ENCODE measurements around the gene PRKD2. TPM values are rescaled to one million over a fixed set of nuclear protein-coding genes. Genes with fewer than 3 reads are reported as not detected.

The PRKD2 gene
- total RNA-seq, 1 experiment from 2014 or later: 45.1 TPM

DNA sequence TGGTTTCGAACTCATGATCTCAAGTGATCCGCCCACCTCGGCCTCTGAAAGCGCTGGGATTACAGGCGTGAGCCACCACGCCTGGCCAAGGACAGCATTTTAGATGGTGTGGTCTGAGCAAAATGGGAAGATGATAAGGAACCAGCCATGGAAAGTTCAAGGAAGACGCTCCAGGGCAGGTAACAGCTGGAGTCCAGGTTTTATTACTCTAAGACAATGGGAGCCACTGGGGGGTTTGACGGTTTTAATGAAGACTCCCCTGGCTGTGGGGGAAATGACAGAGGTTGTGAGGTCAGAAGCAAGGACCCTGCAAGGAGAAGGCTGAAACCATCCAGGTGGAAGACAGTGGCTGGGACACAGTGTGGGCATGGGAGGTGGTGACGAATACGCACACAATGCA lies 20.9 kb downstream of the PRKD2 start:
- peaks cover 59% of the 10 kb centered on the region for H3K36me3 ChIP-seq (ENCODE audit: insufficient read depth, low read length, poor library complexity, severe bottlenecking)
- no TSS peak for BruUV-seq (replicated peaks)
- intact Hi-C loops (cut with micrococcal nuclease; ENCODE audit: unreplicated experiment): no loop called here

DNA sequence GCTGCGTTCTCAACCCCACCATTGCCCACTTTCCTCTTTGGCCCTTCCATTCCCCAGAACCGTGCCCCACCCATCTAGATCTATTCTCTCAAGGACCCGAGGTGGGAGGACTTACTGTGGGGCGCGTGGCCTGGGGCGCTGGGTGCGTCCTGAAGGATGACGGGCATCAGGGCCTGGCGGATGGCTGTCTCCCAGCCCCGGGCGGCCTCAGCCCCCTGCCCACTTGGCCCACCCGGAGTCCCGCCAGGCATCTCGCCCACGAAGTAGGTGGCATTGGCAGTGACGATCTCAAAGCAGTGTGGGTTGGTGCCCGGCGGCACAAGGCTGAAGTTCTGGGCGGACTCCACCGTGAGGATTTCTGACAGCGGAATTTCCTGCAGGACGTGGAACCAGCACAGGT lies 23.2 kb downstream of the PRKD2 start:
- no peak for TF ChIP-seq EZH2 (IDR thresholded peaks at IDR 0.05; ENCODE audit: borderline replicate concordance, low read depth, low read length, poor library complexity, severe bottlenecking)
- no peak for TF ChIP-seq CTCF (conservative IDR thresholded peaks at IDR 0.05; ENCODE audit: low read depth, low read length)
- no peaks in the 10 kb centered on the region for H3K9me3 ChIP-seq (ENCODE audit: low read depth, low read length, poor library complexity, severe bottlenecking)
- H3K4me1 ChIP-seq (ENCODE audit: insufficient read depth, low read length, poor library complexity, severe bottlenecking): no peaks in the 10 kb centered on the region
- no peak overlapping the region for H3K4me3 ChIP-seq (ENCODE audit: low read depth, low read length, poor library complexity, severe bottlenecking)
- CTCF ChIA-PET: no interaction called here
- POLR2A ChIA-PET (ENCODE audit: low non-redundant PET): no interaction called here
- intact Hi-C loops (cut with micrococcal nuclease; ENCODE audit: unreplicated experiment): no loop called here
- DNase-seq (ENCODE audit: low spot score): no peak
- no TSS peak for BruUV-seq (replicated peaks)
- no peaks in the 10 kb centered on the region for H3K27me3 ChIP-seq (replicated peaks; ENCODE audit: insufficient read depth, low read depth, low read length, poor library complexity)
- H3K36me3 ChIP-seq (ENCODE audit: insufficient read depth, low read length, poor library complexity, severe bottlenecking): peaks cover 60% of the 10 kb centered on the region
- no peak overlapping the region for H3K27ac ChIP-seq (ENCODE audit: low read depth, low read length, poor library complexity, severe bottlenecking)

More for the DNA sequence above, 20.9 kb downstream of the PRKD2 start:
- H3K4me1 ChIP-seq (ENCODE audit: insufficient read depth, low read length, poor library complexity, severe bottlenecking): no peaks in the 10 kb centered on the region
- CTCF ChIA-PET: no interaction called here
- no peak overlapping the region for H3K27ac ChIP-seq (ENCODE audit: low read depth, low read length, poor library complexity, severe bottlenecking)
- no peaks in the 10 kb centered on the region for H3K27me3 ChIP-seq (replicated peaks; ENCODE audit: insufficient read depth, low read depth, low read length, poor library complexity)
- POLR2A ChIA-PET (ENCODE audit: low non-redundant PET): no interaction called here
- H3K9me3 ChIP-seq (ENCODE audit: low read depth, low read length, poor library complexity, severe bottlenecking): no peaks in the 10 kb centered on the region
- TF ChIP-seq EZH2 (IDR thresholded peaks at IDR 0.05; ENCODE audit: borderline replicate concordance, low read depth, low read length, poor library complexity, severe bottlenecking) (no peak), CTCF (conservative IDR thresholded peaks at IDR 0.05; ENCODE audit: low read depth, low read length) (no peak)
- no peak overlapping the region for H3K4me3 ChIP-seq (ENCODE audit: low read depth, low read length, poor library complexity, severe bottlenecking)
- DNase-seq (ENCODE audit: low spot score): no peak

GRCh38 chr19:46692918-46693722 lies 23.8 kb downstream of the PRKD2 start:
- Histone ChIP-seq H3K36me3 (ENCODE audit: insufficient read depth, low read length, poor library complexity, severe bottlenecking) (peaks cover 62% of the 10 kb centered on the region), H3K4me1 (ENCODE audit: insufficient read depth, low read length, poor library complexity, severe bottlenecking) (no peaks in the 10 kb centered on the region), H3K9me3 (ENCODE audit: low read depth, low read length, poor library complexity, severe bottlenecking) (no peaks in the 10 kb centered on the region), H3K4me3 (ENCODE audit: low read depth, low read length, poor library complexity, severe bottlenecking) (no peak overlapping the region), H3K27me3 (replicated peaks; ENCODE audit: insufficient read depth, low read depth, low read length, poor library complexity) (no peaks in the 10 kb centered on the region), H3K27ac (ENCODE audit: low read depth, low read length, poor library complexity, severe bottlenecking) (no peak overlapping the region)
- TF ChIP-seq EZH2 (IDR thresholded peaks at IDR 0.05; ENCODE audit: borderline replicate concordance, low read depth, low read length, poor library complexity, severe bottlenecking) (no peak), CTCF (conservative IDR thresholded peaks at IDR 0.05; ENCODE audit: low read depth, low read length) (no peak)
- DNase-seq (ENCODE audit: low spot score): no peak
- ChIA-PET CTCF (no interaction called here), POLR2A (ENCODE audit: low non-redundant PET) (no interaction called here)
- BruUV-seq (replicated peaks): no TSS peak
- intact Hi-C loops (cut with micrococcal nuclease; ENCODE audit: unreplicated experiment): no loop called here

Data from A673 (cell line).